ENCODE data around the gene ETFA. TPM values are rescaled to one million over a fixed set of nuclear protein-coding genes. Genes with fewer than 3 reads are reported as not detected.

The ETFA gene
- total RNA-seq, 2 experiments from 2014 or later, result 159 to 164 TPM

GRCh38 chr15:76353903-76354302 lies 42.6 kb upstream of the ETFA start:
- Mint-ChIP-seq H3K4me1 (ENCODE audit: low read depth) (no peaks in the 10 kb centered on the region), H3K4me3 (no peak overlapping the region), H3K36me3 (ENCODE audit: low read depth) (peaks cover 5% of the 10 kb centered on the region), H3K27me3 (no peaks in the 10 kb centered on the region), H3K9me3 (no peaks in the 10 kb centered on the region), H3K27ac (no peak overlapping the region)
- intact Hi-C loops (cut with micrococcal nuclease), result no loop called here
- no peak for ATAC-seq
- DNase-seq, result no peak
- CTCF ChIA-PET, result no interaction called here
- no peak for TF ChIP-seq CTCF (IDR thresholded peaks at IDR 0.05)
- POLR2A ChIA-PET, result no interaction called here

GRCh38 chr15:76353023-76353577 lies 41.8 kb upstream of the ETFA start:
- Mint-ChIP-seq H3K4me1 (ENCODE audit: low read depth) (no peaks in the 10 kb centered on the region), H3K27ac (no peak overlapping the region), H3K27me3 (peaks cover 3% of the 10 kb centered on the region), H3K36me3 (ENCODE audit: low read depth) (peaks cover 9% of the 10 kb centered on the region), H3K9me3 (no peaks in the 10 kb centered on the region), H3K4me3 (no peak overlapping the region)
- ATAC-seq (no peak), DNase-seq (no peak)
- POLR2A ChIA-PET, result no interaction called here
- CTCF ChIA-PET, result no interaction called here
- TF ChIP-seq CTCF (IDR thresholded peaks at IDR 0.05), result no peak
- intact Hi-C loops (cut with micrococcal nuclease), result no loop called here

GRCh38 chr15:76349301-76350070 lies 38.2 kb upstream of the ETFA start:
- ATAC-seq (no peak), DNase-seq (no peak)
- no peak overlapping the region for H3K27ac Mint-ChIP-seq
- peaks cover 25% of the 10 kb centered on the region for H3K27me3 Mint-ChIP-seq
- no peak overlapping the region for H3K4me3 Mint-ChIP-seq
- H3K36me3 Mint-ChIP-seq (ENCODE audit: low read depth), result peaks cover 7% of the 10 kb centered on the region
- intact Hi-C loops (cut with micrococcal nuclease), result no loop called here
- peaks cover 9% of the 10 kb centered on the region for H3K4me1 Mint-ChIP-seq (ENCODE audit: low read depth)
- ChIA-PET CTCF (no interaction called here), POLR2A (interaction anchor here (0.6 to 0.7 kb wide), 3 partner anchors 9 to 104 kb away, joined by 3 to 4 read pairs (median 3); no protein-coding TSS in a partner anchor)
- H3K9me3 Mint-ChIP-seq, result no peaks in the 10 kb centered on the region
- TF ChIP-seq CTCF (IDR thresholded peaks at IDR 0.05), result no peak

GRCh38 chr15:76347482-76348055 lies 36.3 kb upstream of the ETFA start:
- Mint-ChIP-seq H3K27ac (no peak overlapping the region), H3K4me3 (no peak overlapping the region), H3K36me3 (ENCODE audit: low read depth) (peaks cover 7% of the 10 kb centered on the region), H3K27me3 (peaks cover 39% of the 10 kb centered on the region), H3K4me1 (ENCODE audit: low read depth) (peaks cover 9% of the 10 kb centered on the region), H3K9me3 (no peaks in the 10 kb centered on the region)
- no peak for TF ChIP-seq CTCF (IDR thresholded peaks at IDR 0.05)
- ATAC-seq (no peak), DNase-seq (no peak)
- intact Hi-C loops (cut with micrococcal nuclease), result no loop called here
- ChIA-PET CTCF (no interaction called here), POLR2A (interaction anchor here (1.5 kb wide), 1 partner anchor 29 kb away, joined by 4 read pairs; no protein-coding TSS in a partner anchor)

Measured in activated CD8-positive, alpha-beta T cell treated with anti-CD3 and anti-CD28 coated beads for 36 hours (primary cell).